Astrocyte (in vitro differentiated cells and primary cell): ENCODE measurements around the gene CA7. TPM values are rescaled to one million over a fixed set of nuclear protein-coding genes. Genes with fewer than 3 reads are reported as not detected.

Source experiments
- DNase-seq: peaks from one replicate; pipeline ENCODE4 v3.0.0-alpha.2; 2010; ENCODE audit warnings: low read depth
- FAIRE-seq: peaks from 2 replicates; lab custom pipeline; 2011; peaks lifted over from hg19 to GRCh38; lab: Jason Lieb, UNC
- H2AFZ ChIP-seq: 2 replicates; pipeline ENCODE4 v1.6.0; 2012; ENCODE audit warnings: low read depth, low read length, inconsistent platforms
- H3K27ac ChIP-seq: 2 replicates; pipeline ENCODE4 v1.5.1; 2011; ENCODE audit warnings: low read depth, low read length, inconsistent platforms
- H3K27me3 ChIP-seq: 2 replicates; pipeline ENCODE4 v1.6.0; 2011; ENCODE audit warnings: low read length, inconsistent platforms; ENCODE audit not compliant: insufficient read depth
- H3K36me3 ChIP-seq: 2 replicates; pipeline ENCODE4 v1.5.1; 2011; ENCODE audit warnings: low read length, inconsistent platforms; ENCODE audit not compliant: insufficient read depth
- H3K4me1 ChIP-seq: 2 replicates; pipeline ENCODE4 v1.5.1; 2011; ENCODE audit warnings: low read length, inconsistent platforms; ENCODE audit not compliant: insufficient read depth
- H3K4me2 ChIP-seq: 2 replicates; pipeline ENCODE4 v1.6.0; 2012; ENCODE audit warnings: low read length, inconsistent platforms
- H3K4me3 ChIP-seq: 2 replicates; pipeline ENCODE4 v1.5.1; 2011; ENCODE audit warnings: low read depth, mild to moderate bottlenecking, low read length, inconsistent platforms; ENCODE audit not compliant: insufficient read depth
- H3K79me2 ChIP-seq: 2 replicates; pipeline ENCODE4 v1.6.0; 2012; ENCODE audit warnings: mild to moderate bottlenecking, low read length, inconsistent platforms; ENCODE audit not compliant: insufficient read depth
- H3K9ac ChIP-seq: 2 replicates; pipeline ENCODE4 v1.6.0; 2012; ENCODE audit warnings: mild to moderate bottlenecking, low read length, inconsistent platforms
- H3K9me3 ChIP-seq: 2 replicates; pipeline ENCODE4 v1.5.1; 2012; ENCODE audit warnings: low read depth, mild to moderate bottlenecking, low read length, inconsistent platforms; ENCODE audit not compliant: insufficient read depth
- H4K20me1 ChIP-seq: 2 replicates; pipeline ENCODE4 v1.6.0; 2012; ENCODE audit warnings: low read length, inconsistent platforms; ENCODE audit not compliant: insufficient read depth
- H3K27ac Mint-ChIP-seq: one replicate; pipeline ENCODE4 v1.8.0; 2021; ENCODE audit warnings: mild to moderate bottlenecking, mixed read lengths; ENCODE audit not compliant: unreplicated experiment
- H3K27me3 Mint-ChIP-seq: one replicate; pipeline ENCODE4 v1.8.0; 2021; ENCODE audit warnings: low read depth, mixed read lengths; ENCODE audit not compliant: unreplicated experiment
- H3K36me3 Mint-ChIP-seq: one replicate; pipeline ENCODE4 v1.8.0; 2021; ENCODE audit warnings: low read depth, mixed read lengths; ENCODE audit not compliant: unreplicated experiment
- H3K4me1 Mint-ChIP-seq: one replicate; pipeline ENCODE4 v1.8.0; 2021; ENCODE audit warnings: low read depth, mixed read lengths; ENCODE audit not compliant: unreplicated experiment
- H3K4me3 Mint-ChIP-seq: one replicate; pipeline ENCODE4 v1.8.0; 2021; ENCODE audit warnings: mild to moderate bottlenecking, moderate library complexity, mixed read lengths; ENCODE audit not compliant: unreplicated experiment
- H3K9me3 Mint-ChIP-seq: one replicate; pipeline ENCODE4 v1.8.0; 2021; ENCODE audit warnings: mild to moderate bottlenecking, mixed read lengths; ENCODE audit not compliant: unreplicated experiment
- CTCF ChIP-seq: IDR thresholded peaks from 2 replicates; pipeline ENCODE4 v1.5.1; 2011; ENCODE audit warnings: low read depth, mild to moderate bottlenecking, inconsistent platforms, low read length, moderate library complexity; ENCODE audit not compliant: insufficient read depth
- EZH2 ChIP-seq: IDR thresholded peaks from 2 replicates; pipeline ENCODE4 v1.6.1; 2012; ENCODE audit warnings: mild to moderate bottlenecking, low read length, inconsistent platforms; ENCODE audit not compliant: insufficient read depth
- total RNA-seq: library from RNA; stranded (reverse); gene quantifications from 2 replicates; pipeline ENCODE4 v1.2.1, GENCODE V29; 2021

CA7 gene
- total RNA-seq, 1 donor from 2014 or later: not detected

GRCh38 chr16:66849021-66849420 lies 4.8 kb downstream of the CA7 start:
- Mint-ChIP-seq H3K27me3 (peaks cover 73% of the 10 kb centered on the region), H3K27ac (no peak overlapping the region), H3K4me1 (peaks cover 5% of the 10 kb centered on the region), H3K4me3 (no peak overlapping the region), H3K36me3 (no peaks in the 10 kb centered on the region), H3K9me3 (peaks cover 2% of the 10 kb centered on the region)
- no peak for TF ChIP-seq EZH2
- TF ChIP-seq CTCF: no peak
- FAIRE-seq: no peak
- Histone ChIP-seq H3K27me3 (peaks cover 36% of the 10 kb centered on the region), H4K20me1 (peaks cover 5% of the 10 kb centered on the region), H2AFZ (no peak overlapping the region), H3K4me1 (peaks cover 4% of the 10 kb centered on the region), H3K4me3 (no peak overlapping the region), H3K36me3 (no peaks in the 10 kb centered on the region), H3K79me2 (no peaks in the 10 kb centered on the region), H3K9ac (no peak overlapping the region), H3K9me3 (no peaks in the 10 kb centered on the region), H3K4me2 (no peak overlapping the region), H3K27ac (no peak overlapping the region)
- no peak for DNase-seq

GRCh38 chr16:66849549-66849948 lies 5.3 kb downstream of the CA7 start:
- peaks cover 5% of the 10 kb centered on the region for H3K4me1 Mint-ChIP-seq
- TF ChIP-seq CTCF (no peak), EZH2 (no peak)
- no peak overlapping the region for H3K4me3 Mint-ChIP-seq
- FAIRE-seq: no peak
- peaks cover 2% of the 10 kb centered on the region for H3K9me3 Mint-ChIP-seq
- Histone ChIP-seq H3K4me3 (no peak overlapping the region), H3K4me2 (no peak overlapping the region), H3K9ac (no peak overlapping the region), H3K27me3 (peaks cover 35% of the 10 kb centered on the region), H3K9me3 (no peaks in the 10 kb centered on the region), H3K79me2 (no peaks in the 10 kb centered on the region), H2AFZ (no peak overlapping the region), H3K4me1 (peaks cover 3% of the 10 kb centered on the region), H4K20me1 (peaks cover 5% of the 10 kb centered on the region), H3K36me3 (no peaks in the 10 kb centered on the region), H3K27ac (no peak overlapping the region)
- no peak for DNase-seq
- H3K27me3 Mint-ChIP-seq: peaks cover 77% of the 10 kb centered on the region
- no peak overlapping the region for H3K27ac Mint-ChIP-seq
- no peaks in the 10 kb centered on the region for H3K36me3 Mint-ChIP-seq

- no peak overlapping the region for H3K4me3 ChIP-seq
- H3K27ac Mint-ChIP-seq: no peak overlapping the region
- no peaks in the 10 kb centered on the region for H3K36me3 ChIP-seq
- no peaks in the 10 kb centered on the region for H3K4me1 ChIP-seq
- no peak for DNase-seq
- no peak overlapping the region for H3K27ac ChIP-seq
- no peaks in the 10 kb centered on the region for H3K36me3 Mint-ChIP-seq
- no peak overlapping the region for H3K9ac ChIP-seq
- H3K27me3 ChIP-seq: peaks cover 28% of the 10 kb centered on the region
- H3K9me3 ChIP-seq: no peaks in the 10 kb centered on the region
- no peak overlapping the region for H2AFZ ChIP-seq
- no peak for FAIRE-seq
- no peaks in the 10 kb centered on the region for H3K79me2 ChIP-seq
- H3K4me2 ChIP-seq: no peak overlapping the region
- no peak overlapping the region for H3K4me3 Mint-ChIP-seq
- peaks cover 1% of the 10 kb centered on the region for H3K9me3 Mint-ChIP-seq
- H3K27me3 Mint-ChIP-seq: peaks cover 76% of the 10 kb centered on the region
- H4K20me1 ChIP-seq: peaks cover 4% of the 10 kb centered on the region
- TF ChIP-seq EZH2: no peak
- no peak for TF ChIP-seq CTCF
- peaks cover 5% of the 10 kb centered on the region for H3K4me1 Mint-ChIP-seq
Measured at GRCh38 chr16:66850115-66850815, 6.1 kb downstream of the CA7 start.
